ENCODE measurements around the gene PPP2R5A.
A peak's percentile ranks its signal among the peaks of the same experiment; 100 is the strongest.

The PPP2R5A gene

GRCh38 chr1:212288615-212289014 is 3.4 kb downstream of the PPP2R5A start:
- Histone ChIP-seq H3K27me3 (replicated peaks; ENCODE audit: control insufficient read depth, insufficient read depth, low read length) (no peaks in the 10 kb centered on the region), H3K36me3 (ENCODE audit: control insufficient read depth, insufficient read depth, low read length) (no peaks in the 10 kb centered on the region), H3K4me3 (replicated peaks; ENCODE audit: low read depth, low read length) (no peak overlapping the region)
- TF ChIP-seq, protein P1, sequence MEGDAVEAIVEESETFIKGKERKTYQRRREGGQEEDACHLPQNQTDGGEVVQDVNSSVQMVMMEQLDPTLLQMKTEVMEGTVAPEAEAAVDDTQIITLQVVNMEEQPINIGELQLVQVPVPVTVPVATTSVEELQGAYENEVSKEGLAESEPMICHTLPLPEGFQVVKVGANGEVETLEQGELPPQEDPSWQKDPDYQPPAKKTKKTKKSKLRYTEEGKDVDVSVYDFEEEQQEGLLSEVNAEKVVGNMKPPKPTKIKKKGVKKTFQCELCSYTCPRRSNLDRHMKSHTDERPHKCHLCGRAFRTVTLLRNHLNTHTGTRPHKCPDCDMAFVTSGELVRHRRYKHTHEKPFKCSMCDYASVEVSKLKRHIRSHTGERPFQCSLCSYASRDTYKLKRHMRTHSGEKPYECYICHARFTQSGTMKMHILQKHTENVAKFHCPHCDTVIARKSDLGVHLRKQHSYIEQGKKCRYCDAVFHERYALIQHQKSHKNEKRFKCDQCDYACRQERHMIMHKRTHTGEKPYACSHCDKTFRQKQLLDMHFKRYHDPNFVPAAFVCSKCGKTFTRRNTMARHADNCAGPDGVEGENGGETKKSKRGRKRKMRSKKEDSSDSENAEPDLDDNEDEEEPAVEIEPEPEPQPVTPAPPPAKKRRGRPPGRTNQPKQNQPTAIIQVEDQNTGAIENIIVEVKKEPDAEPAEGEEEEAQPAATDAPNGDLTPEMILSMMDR (IDR thresholded peaks at IDR 0.05; ENCODE audit: insufficient read depth, low read length, poor library complexity, severe bottlenecking), result no peak
- DNase-seq (ENCODE audit: extremely low read depth, insufficient read length), result no peak

DNA sequence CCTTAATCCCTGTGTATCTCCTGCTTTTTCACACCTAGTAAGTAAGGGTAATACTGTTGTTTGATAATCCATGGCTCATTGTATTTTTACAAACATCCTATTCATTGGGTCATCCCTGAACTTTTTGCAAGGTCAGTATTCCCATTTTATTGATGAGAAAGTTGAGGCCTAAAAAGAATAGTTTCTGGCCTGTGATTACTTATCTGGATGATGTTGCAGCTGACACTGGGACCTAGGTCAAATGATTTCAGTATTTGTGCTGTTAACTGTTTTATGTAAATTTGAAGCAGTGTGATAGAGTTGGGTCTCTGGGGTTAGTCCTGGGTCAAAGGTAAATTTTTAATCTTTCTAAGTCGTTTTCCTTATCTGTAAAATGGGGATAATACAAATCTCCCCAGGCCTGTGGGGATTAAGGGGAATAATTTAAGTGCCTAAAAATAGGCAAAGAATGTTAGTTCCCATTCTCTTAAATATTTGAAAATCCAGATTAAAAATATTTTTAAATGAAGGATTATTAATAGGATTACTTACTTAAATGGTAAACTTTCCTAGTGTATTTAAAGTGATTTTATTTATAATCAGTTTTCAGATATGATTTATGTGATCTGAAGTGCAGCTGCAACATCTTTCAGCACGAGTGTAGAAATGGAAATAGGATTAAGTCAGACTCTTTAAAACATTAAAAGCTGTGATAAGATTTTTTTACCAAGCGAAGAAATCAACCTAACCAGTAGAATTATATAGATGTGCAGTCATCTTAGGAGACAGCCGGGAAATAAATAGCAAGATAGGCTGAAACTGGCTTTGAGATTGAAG is 4.3 kb downstream of the PPP2R5A start:
- Histone ChIP-seq H3K27me3 (replicated peaks; ENCODE audit: control insufficient read depth, insufficient read depth, low read length) (no peaks in the 10 kb centered on the region), H3K4me3 (replicated peaks; ENCODE audit: low read depth, low read length) (no peak overlapping the region), H3K36me3 (ENCODE audit: control insufficient read depth, insufficient read depth, low read length) (no peaks in the 10 kb centered on the region)
- TF ChIP-seq, protein P1 (IDR thresholded peaks at IDR 0.05; ENCODE audit: insufficient read depth, low read length, poor library complexity, severe bottlenecking), result no peak
- no peak for DNase-seq (ENCODE audit: extremely low read depth, insufficient read length)

GRCh38 chr1:212290608-212291007 is 5.4 kb downstream of the PPP2R5A start:
- no peak for DNase-seq (ENCODE audit: extremely low read depth, insufficient read length)
- H3K4me3 ChIP-seq (replicated peaks; ENCODE audit: low read depth, low read length), result no peak overlapping the region
- TF ChIP-seq, protein P1 (IDR thresholded peaks at IDR 0.05; ENCODE audit: insufficient read depth, low read length, poor library complexity, severe bottlenecking), result no peak

GRCh38 chr1:212291505-212292134 is 6.4 kb downstream of the PPP2R5A start:
- TF ChIP-seq, protein P1 (IDR thresholded peaks at IDR 0.05; ENCODE audit: insufficient read depth, low read length, poor library complexity, severe bottlenecking), result peak; percentile 70
- H3K36me3 ChIP-seq (ENCODE audit: control insufficient read depth, insufficient read depth, low read length), result no peaks in the 10 kb centered on the region
- H3K27me3 ChIP-seq (replicated peaks; ENCODE audit: control insufficient read depth, insufficient read depth, low read length), result no peaks in the 10 kb centered on the region
- DNase-seq (ENCODE audit: extremely low read depth, insufficient read length), result no peak
- H3K4me3 ChIP-seq (replicated peaks; ENCODE audit: low read depth, low read length), result no peak overlapping the region

More at GRCh38 chr1:212290608-212291007, 5.4 kb downstream of the PPP2R5A start:
- H3K36me3 ChIP-seq (ENCODE audit: control insufficient read depth, insufficient read depth, low read length), result no peaks in the 10 kb centered on the region
- H3K27me3 ChIP-seq (replicated peaks; ENCODE audit: control insufficient read depth, insufficient read depth, low read length), result no peaks in the 10 kb centered on the region

GRCh38 chr1:212292250-212293105 is 7.3 kb downstream of the PPP2R5A start:
- no peaks in the 10 kb centered on the region for H3K36me3 ChIP-seq (ENCODE audit: control insufficient read depth, insufficient read depth, low read length)
- no peaks in the 10 kb centered on the region for H3K27me3 ChIP-seq (replicated peaks; ENCODE audit: control insufficient read depth, insufficient read depth, low read length)
- no peak overlapping the region for H3K4me3 ChIP-seq (replicated peaks; ENCODE audit: low read depth, low read length)
- no peak for DNase-seq (ENCODE audit: extremely low read depth, insufficient read length)
- TF ChIP-seq, protein P1 (IDR thresholded peaks at IDR 0.05; ENCODE audit: insufficient read depth, low read length, poor library complexity, severe bottlenecking), result no peak
